ENCODE data around the gene MUCL3.
"Not testable (repeated sequence)": the region's sequence is repeated elsewhere in the genome, so short reads cannot be mapped to it uniquely, and the experiment has no call there.

GRCh38 chr6:30910473-30910872 is 30.3 kb upstream of the MUCL3 start:
- TF ChIP-seq, protein P1, sequence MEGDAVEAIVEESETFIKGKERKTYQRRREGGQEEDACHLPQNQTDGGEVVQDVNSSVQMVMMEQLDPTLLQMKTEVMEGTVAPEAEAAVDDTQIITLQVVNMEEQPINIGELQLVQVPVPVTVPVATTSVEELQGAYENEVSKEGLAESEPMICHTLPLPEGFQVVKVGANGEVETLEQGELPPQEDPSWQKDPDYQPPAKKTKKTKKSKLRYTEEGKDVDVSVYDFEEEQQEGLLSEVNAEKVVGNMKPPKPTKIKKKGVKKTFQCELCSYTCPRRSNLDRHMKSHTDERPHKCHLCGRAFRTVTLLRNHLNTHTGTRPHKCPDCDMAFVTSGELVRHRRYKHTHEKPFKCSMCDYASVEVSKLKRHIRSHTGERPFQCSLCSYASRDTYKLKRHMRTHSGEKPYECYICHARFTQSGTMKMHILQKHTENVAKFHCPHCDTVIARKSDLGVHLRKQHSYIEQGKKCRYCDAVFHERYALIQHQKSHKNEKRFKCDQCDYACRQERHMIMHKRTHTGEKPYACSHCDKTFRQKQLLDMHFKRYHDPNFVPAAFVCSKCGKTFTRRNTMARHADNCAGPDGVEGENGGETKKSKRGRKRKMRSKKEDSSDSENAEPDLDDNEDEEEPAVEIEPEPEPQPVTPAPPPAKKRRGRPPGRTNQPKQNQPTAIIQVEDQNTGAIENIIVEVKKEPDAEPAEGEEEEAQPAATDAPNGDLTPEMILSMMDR (conservative IDR thresholded peaks at IDR 0.05; ENCODE audit: low read depth, low read length) = not testable (repeated sequence)
- not testable (repeated sequence) for TF ChIP-seq EZH2 (IDR thresholded peaks at IDR 0.05; ENCODE audit: borderline replicate concordance, low read depth, low read length, poor library complexity, severe bottlenecking)
